Choroid plexus epithelial cell (primary cell): ENCODE measurements around the gene NSF.
A peak's percentile ranks its signal among the peaks of the same experiment; 100 is the strongest.

Experiments used
- DNase-seq: peaks from one replicate; pipeline ENCODE4 v3.0.0-alpha.2; 2010; ENCODE audit warnings: low read depth
- H3K4me3 ChIP-seq: 2 replicates; pipeline ENCODE4 v1.5.1; 2011; ENCODE audit warnings: low read depth, mild to moderate bottlenecking, control low read depth, low read length, moderate library complexity
- CTCF ChIP-seq: conservative IDR thresholded peaks from 2 replicates; pipeline ENCODE4 v1.5.1; 2011; ENCODE audit warnings: low read depth, mild to moderate bottlenecking, control low read depth, inconsistent platforms, low read length, moderate library complexity

The NSF gene

GRCh38 chr17:46795379-46795952 is 205.0 kb downstream of the NSF start:
- TF ChIP-seq CTCF: no peak
- DNase-seq: peak; percentile 88
- H3K4me3 ChIP-seq: no peak overlapping the region

- H3K4me3 ChIP-seq: no peak overlapping the region
- no peak for TF ChIP-seq CTCF
Measured at GRCh38 chr17:46796084-46796483, 205.6 kb downstream of the NSF start.

GRCh38 chr17:46796524-46796923 is 206.1 kb downstream of the NSF start:
- H3K4me3 ChIP-seq: no peak overlapping the region
- no peak for TF ChIP-seq CTCF
- no peak for DNase-seq

More at GRCh38 chr17:46796084-46796483, 205.6 kb downstream of the NSF start:
- no peak for DNase-seq

GRCh38 chr17:46796956-46797530 is 206.6 kb downstream of the NSF start:
- no peak for DNase-seq
- no peak overlapping the region for H3K4me3 ChIP-seq
- no peak for TF ChIP-seq CTCF

GRCh38 chr17:46800573-46800972 is 210.1 kb downstream of the NSF start:
- no peak overlapping the region for H3K4me3 ChIP-seq
- DNase-seq: no peak
- no peak for TF ChIP-seq CTCF

- no peak for DNase-seq
- no peak overlapping the region for H3K4me3 ChIP-seq
- TF ChIP-seq CTCF: no peak
Measured at GRCh38 chr17:46802800-46803199, 212.3 kb downstream of the NSF start.

GRCh38 chr17:46803544-46803943 is 213.1 kb downstream of the NSF start:
- H3K4me3 ChIP-seq: no peak overlapping the region
- DNase-seq: no peak
- TF ChIP-seq CTCF: no peak
